Smooth muscle cell (in vitro differentiated cells): ENCODE results near the gene METTL22. TPM values are rescaled to one million over a fixed set of nuclear protein-coding genes. Genes with fewer than 3 reads are reported as not detected.

Experiments
- DNase-seq: peaks from one replicate; lab custom pipeline; 2025; ENCODE audit not compliant: unreplicated experiment; lab: John Stamatoyannopoulos, UW
- H2AFZ ChIP-seq: fragments of 200-600 bp; sonication (generic); 2 replicates; pipeline ENCODE4 v1.6.0; 2016; ENCODE audit warnings: antibody characterized with exemption, low read depth, mild to moderate bottlenecking
- H3F3A ChIP-seq: fragments of 200-600 bp; sonication (generic); 2 replicates; pipeline ENCODE4 v1.6.0; 2017; ENCODE audit warnings: antibody characterized with exemption, low read depth
- H3K27ac ChIP-seq: fragments of 200-600 bp; sonication (generic); 2 replicates; pipeline ENCODE4 v1.5.1; 2016; ENCODE audit warnings: low read depth, mild to moderate bottlenecking
- H3K27me3 ChIP-seq: fragments of 200-600 bp; sonication (generic); 2 replicates; pipeline ENCODE4 v1.6.1; 2016; ENCODE audit warnings: low read depth, mild to moderate bottlenecking
- H3K36me3 ChIP-seq: fragments of 200-600 bp; sonication (generic); 2 replicates; pipeline ENCODE4 v1.5.1; 2016; ENCODE audit warnings: low read depth
- H3K4me1 ChIP-seq: fragments of 200-600 bp; sonication (generic); 2 replicates; pipeline ENCODE4 v1.5.1; 2016; ENCODE audit warnings: low read depth
- H3K4me2 ChIP-seq: fragments of 200-600 bp; sonication (generic); 2 replicates; pipeline ENCODE4 v1.6.0; 2016; ENCODE audit warnings: mild to moderate bottlenecking
- H3K4me3 ChIP-seq: fragments of 200-600 bp; sonication (generic); 2 replicates; pipeline ENCODE4 v1.5.1; 2016; ENCODE audit warnings: mild to moderate bottlenecking
- H3K79me2 ChIP-seq: fragments of 200-600 bp; sonication (generic); 2 replicates; pipeline ENCODE4 v1.6.0; 2016; ENCODE audit warnings: low read depth, mild to moderate bottlenecking
- H3K9ac ChIP-seq: fragments of 200-600 bp; sonication (generic); 2 replicates; pipeline ENCODE4 v1.6.0; 2016; ENCODE audit warnings: low read depth
- H3K9me3 ChIP-seq: fragments of 200-600 bp; sonication (generic); replicated peaks from 2 replicates; pipeline ENCODE4 v1.5.1; 2016; ENCODE audit warnings: low read depth
- H4K20me1 ChIP-seq: fragments of 200-600 bp; sonication (generic); 2 replicates; pipeline ENCODE4 v1.6.0; 2016; ENCODE audit warnings: low read depth
- WGBS: methylation state at CpG from one replicate; pipeline ENCODE4 v1.1.7; 2016; ENCODE audit warnings: low lambda C conversion rate; 5-methylcytosine and 5-hydroxymethylcytosine counted together
- polyA plus RNA-seq: library from polyadenylated mRNA; unstranded; fragments of >200 nt; fragmentation: Nextera tagmentation; extraction: Ambion mirVana; gene quantifications from 2 replicates; pipeline ENCODE4 v1.2.1, GENCODE V29; 2016
- total RNA-seq: library from RNA; depleted of rRNA; stranded (reverse); fragments of >200 nt; gene quantifications from 2 replicates; pipeline ENCODE4 v1.2.3, GENCODE V29; 2014
- TF ChIP-seq, protein P1 (sequence below): fragments of 200-600 bp; sonication (generic); IDR thresholded peaks from 2 replicates; pipeline ENCODE4 v1.5.1; 2017; ENCODE audit warnings: borderline replicate concordance, mild to moderate bottlenecking, antibody characterized with exemption; ENCODE audit not compliant: insufficient read depth, poor library complexity, severe bottlenecking

The METTL22 gene
- total and polyA plus RNA-seq, 2 experiments from 2014 or later: 19.2 to 37.4 TPM

DNA sequence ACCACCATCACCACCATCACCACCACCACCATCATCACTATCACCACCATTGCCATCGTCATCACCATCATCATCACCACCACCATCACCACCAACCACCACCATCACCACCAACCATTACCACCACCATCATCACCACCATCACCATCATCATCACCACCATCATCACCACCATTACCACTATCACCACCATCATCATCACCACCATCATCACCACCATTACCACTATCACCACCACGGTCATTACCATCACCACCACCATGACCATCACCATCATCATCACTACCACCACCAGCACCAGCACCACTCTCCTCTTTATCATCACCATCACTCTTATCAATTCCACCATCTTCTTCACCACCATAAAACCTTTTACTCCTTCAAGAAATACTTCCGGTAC lies 30.0 kb upstream of the METTL22 start:
- WGBS: 94% methylated on average over 3 of the region's 3 CpGs
- Histone ChIP-seq H3K27ac (no peak overlapping the region), H3K9me3 (no peaks in the 10 kb centered on the region), H3K4me1 (no peaks in the 10 kb centered on the region), H3K4me2 (no peak overlapping the region), H3K9ac (no peak overlapping the region), H4K20me1 (no peaks in the 10 kb centered on the region), H3K4me3 (no peak overlapping the region), H3K79me2 (no peaks in the 10 kb centered on the region), H2AFZ (no peak overlapping the region), H3F3A (no peaks in the 10 kb centered on the region), H3K36me3 (no peaks in the 10 kb centered on the region), H3K27me3 (peaks cover 65% of the 10 kb centered on the region)
- DNase-seq: no peak
- TF ChIP-seq, protein P1, sequence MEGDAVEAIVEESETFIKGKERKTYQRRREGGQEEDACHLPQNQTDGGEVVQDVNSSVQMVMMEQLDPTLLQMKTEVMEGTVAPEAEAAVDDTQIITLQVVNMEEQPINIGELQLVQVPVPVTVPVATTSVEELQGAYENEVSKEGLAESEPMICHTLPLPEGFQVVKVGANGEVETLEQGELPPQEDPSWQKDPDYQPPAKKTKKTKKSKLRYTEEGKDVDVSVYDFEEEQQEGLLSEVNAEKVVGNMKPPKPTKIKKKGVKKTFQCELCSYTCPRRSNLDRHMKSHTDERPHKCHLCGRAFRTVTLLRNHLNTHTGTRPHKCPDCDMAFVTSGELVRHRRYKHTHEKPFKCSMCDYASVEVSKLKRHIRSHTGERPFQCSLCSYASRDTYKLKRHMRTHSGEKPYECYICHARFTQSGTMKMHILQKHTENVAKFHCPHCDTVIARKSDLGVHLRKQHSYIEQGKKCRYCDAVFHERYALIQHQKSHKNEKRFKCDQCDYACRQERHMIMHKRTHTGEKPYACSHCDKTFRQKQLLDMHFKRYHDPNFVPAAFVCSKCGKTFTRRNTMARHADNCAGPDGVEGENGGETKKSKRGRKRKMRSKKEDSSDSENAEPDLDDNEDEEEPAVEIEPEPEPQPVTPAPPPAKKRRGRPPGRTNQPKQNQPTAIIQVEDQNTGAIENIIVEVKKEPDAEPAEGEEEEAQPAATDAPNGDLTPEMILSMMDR: no peak

DNA sequence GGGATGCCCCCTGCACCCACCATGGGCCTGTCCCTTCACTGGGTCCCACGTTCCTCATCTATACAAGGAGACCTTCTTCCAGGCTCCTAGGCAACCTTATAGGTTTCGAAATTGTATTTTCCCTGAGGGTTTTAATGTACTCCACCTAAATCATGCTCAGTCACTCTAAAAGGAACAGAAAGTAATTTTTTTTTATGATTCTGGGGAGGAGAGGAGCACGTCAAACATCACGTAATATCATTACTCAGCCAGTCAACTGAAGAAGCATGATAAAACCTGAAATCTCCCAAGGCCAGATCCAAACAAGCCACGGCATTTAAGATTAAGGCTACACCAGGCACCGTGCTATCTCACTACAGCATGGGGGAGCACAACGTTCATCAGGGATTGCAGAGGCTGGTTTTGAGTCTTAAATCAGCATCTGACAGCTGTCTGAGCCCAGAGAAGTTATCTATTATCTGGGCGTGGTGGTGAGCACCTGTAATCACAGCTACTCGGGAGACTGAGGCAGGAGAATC lies 27.3 kb upstream of the METTL22 start:
- no peak overlapping the region for H2AFZ ChIP-seq
- no peaks in the 10 kb centered on the region for H3K36me3 ChIP-seq
- no peak for DNase-seq

DNA sequence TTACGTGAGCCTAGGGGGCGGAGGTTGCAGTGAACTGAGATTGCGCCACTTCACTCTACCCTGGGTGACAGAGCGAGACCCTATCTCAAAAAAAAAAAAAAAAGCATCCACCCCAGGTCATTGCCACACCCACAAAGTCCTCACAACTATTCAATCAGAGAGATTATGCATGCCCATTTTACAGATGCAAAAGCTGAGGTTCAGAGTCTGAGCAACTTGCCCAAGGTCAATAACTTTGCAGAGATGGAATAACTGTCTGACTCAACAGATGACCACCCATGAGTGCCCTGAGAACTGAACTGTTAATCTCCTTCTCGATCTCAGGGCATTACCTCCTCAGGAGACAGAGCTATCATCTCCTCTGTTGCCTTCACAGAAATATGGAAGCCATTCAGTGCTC lies 25.7 kb upstream of the METTL22 start:
- H2AFZ ChIP-seq: no peak overlapping the region
- no peak overlapping the region for H3K27ac ChIP-seq
- H3K9me3 ChIP-seq: no peaks in the 10 kb centered on the region
- H3K4me1 ChIP-seq: no peaks in the 10 kb centered on the region
- H3K4me2 ChIP-seq: no peak overlapping the region
- no peak overlapping the region for H3K9ac ChIP-seq
- H3K4me3 ChIP-seq: no peak overlapping the region
- TF ChIP-seq, protein P1: no peak
- H3K36me3 ChIP-seq: no peaks in the 10 kb centered on the region
- H4K20me1 ChIP-seq: no peaks in the 10 kb centered on the region
- no peak for DNase-seq
- H3F3A ChIP-seq: no peaks in the 10 kb centered on the region
- 93% methylated on average over 5 of the region's 5 CpGs for WGBS
- H3K79me2 ChIP-seq: no peaks in the 10 kb centered on the region
- peaks cover 26% of the 10 kb centered on the region for H3K27me3 ChIP-seq

More for the DNA sequence above, 27.3 kb upstream of the METTL22 start:
- Histone ChIP-seq H3K9ac (no peak overlapping the region), H3K27ac (no peak overlapping the region), H3K4me3 (no peak overlapping the region), H3K9me3 (no peaks in the 10 kb centered on the region), H4K20me1 (no peaks in the 10 kb centered on the region), H3K79me2 (no peaks in the 10 kb centered on the region), H3K4me2 (no peak overlapping the region), H3K4me1 (no peaks in the 10 kb centered on the region), H3K27me3 (peaks cover 41% of the 10 kb centered on the region), H3F3A (no peaks in the 10 kb centered on the region)
- TF ChIP-seq, protein P1: no peak
- WGBS: 66% methylated on average over 9 of the region's 9 CpGs

DNA sequence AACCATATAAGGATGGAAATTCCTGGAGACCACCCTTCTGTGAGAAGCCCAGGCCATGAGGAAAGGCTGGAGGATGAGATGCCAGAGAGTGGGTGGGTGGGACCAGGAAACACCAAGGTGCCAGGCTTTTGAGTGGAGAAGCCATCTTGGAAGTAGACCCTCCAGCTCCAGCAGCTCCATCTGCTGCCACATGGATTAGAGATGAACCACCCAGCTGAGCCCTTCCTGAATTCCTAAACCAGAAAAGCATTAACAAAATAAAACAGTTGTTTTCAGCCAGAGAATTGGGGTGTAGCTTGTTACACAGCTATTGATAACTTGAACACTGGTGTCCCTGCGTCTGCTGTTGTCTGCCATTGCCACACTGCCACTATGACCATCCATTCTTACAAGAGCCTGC lies 24.9 kb upstream of the METTL22 start:
- Histone ChIP-seq H3K27me3 (peaks cover 21% of the 10 kb centered on the region), H3K9me3 (no peaks in the 10 kb centered on the region), H3K9ac (no peak overlapping the region), H3F3A (no peaks in the 10 kb centered on the region), H3K79me2 (no peaks in the 10 kb centered on the region), H3K4me1 (no peaks in the 10 kb centered on the region), H2AFZ (no peak overlapping the region), H3K27ac (no peak overlapping the region), H3K4me2 (no peak overlapping the region), H3K4me3 (no peak overlapping the region), H4K20me1 (no peaks in the 10 kb centered on the region), H3K36me3 (no peaks in the 10 kb centered on the region)
- DNase-seq: no peak
- TF ChIP-seq, protein P1: no peak
- 90% methylated on average over 1 of the region's 1 CpG for WGBS
